H7 (cell line): ENCODE measurements around the gene SH2D2A. TPM values are rescaled to one million over a fixed set of nuclear protein-coding genes. Genes with fewer than 3 reads are reported as not detected.

ENCODE experiments used
- DNase-seq: peaks from one replicate; pipeline ENCODE4 v3.0.0; 2012
- H3K27me3 ChIP-seq: 2 replicates; pipeline ENCODE4 v1.6.0; 2011; ENCODE audit warnings: mild to moderate bottlenecking, low read length; ENCODE audit not compliant: control insufficient read depth, insufficient read depth
- H3K36me3 ChIP-seq: replicated peaks from 2 replicates; pipeline ENCODE4 v1.5.1; 2011; ENCODE audit warnings: low read length; ENCODE audit not compliant: control insufficient read depth, insufficient read depth
- H3K4me3 ChIP-seq: 2 replicates; pipeline ENCODE4 v1.5.1; 2011; ENCODE audit warnings: low read depth, mild to moderate bottlenecking, control low read depth, low read length, moderate library complexity; ENCODE audit not compliant: insufficient read depth
- total RNA-seq: library from RNA; depleted of rRNA; stranded (reverse); fragments of >200 nt; shearing (Covaris generic); gene quantifications from 2 replicates; pipeline ENCODE4 v1.2.3, GENCODE V29; 2014

The SH2D2A gene
- total RNA-seq, 1 experiment from 2014 or later = 8.4 TPM

DNA sequence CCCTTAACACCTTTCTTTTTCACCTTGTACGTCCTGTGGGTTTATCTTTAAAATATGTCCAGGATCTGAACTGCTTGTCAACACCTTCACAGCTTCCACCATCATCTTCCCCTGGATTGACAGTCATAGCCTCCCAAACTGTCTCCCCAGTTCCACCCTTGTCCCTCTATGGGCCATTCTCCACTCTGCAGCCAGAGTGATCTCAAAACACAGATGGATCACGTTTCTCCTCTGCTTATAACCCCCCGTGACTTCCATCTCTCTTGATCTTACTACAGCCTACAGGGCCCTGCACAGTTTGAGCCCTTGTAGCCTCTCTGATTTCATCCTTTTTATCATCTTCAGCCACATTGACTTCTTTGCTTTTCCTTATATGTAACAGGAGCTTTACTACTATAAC lies 38.0 kb upstream of the SH2D2A start:
- no peaks in the 10 kb centered on the region for H3K36me3 ChIP-seq
- H3K4me3 ChIP-seq = no peak overlapping the region
- peaks cover 76% of the 10 kb centered on the region for H3K27me3 ChIP-seq
- DNase-seq = no peak

DNA sequence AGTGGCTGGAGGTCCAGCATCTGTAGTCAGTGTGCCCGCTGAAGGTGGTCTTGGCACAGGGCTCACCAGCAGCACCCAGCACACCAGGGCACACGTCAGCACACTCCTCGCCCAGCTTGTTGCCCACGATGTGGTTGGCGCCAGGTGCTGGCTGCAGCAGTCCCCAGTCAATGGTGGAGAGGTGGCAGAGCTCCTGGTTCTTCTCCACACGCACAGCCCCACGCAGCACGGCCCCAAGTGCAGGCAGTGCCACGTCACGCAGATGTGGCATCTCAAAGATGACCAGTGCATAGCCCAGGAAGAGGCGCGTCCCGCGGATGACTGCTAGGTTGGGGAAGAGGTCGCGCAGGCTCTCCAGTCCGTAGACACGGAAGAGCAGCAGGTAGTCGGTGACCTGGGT lies 37.1 kb upstream of the SH2D2A start:
- peak; percentile 37 for DNase-seq
- H3K4me3 ChIP-seq = no peak overlapping the region
- H3K36me3 ChIP-seq = no peaks in the 10 kb centered on the region
- H3K27me3 ChIP-seq = peaks cover 76% of the 10 kb centered on the region

DNA sequence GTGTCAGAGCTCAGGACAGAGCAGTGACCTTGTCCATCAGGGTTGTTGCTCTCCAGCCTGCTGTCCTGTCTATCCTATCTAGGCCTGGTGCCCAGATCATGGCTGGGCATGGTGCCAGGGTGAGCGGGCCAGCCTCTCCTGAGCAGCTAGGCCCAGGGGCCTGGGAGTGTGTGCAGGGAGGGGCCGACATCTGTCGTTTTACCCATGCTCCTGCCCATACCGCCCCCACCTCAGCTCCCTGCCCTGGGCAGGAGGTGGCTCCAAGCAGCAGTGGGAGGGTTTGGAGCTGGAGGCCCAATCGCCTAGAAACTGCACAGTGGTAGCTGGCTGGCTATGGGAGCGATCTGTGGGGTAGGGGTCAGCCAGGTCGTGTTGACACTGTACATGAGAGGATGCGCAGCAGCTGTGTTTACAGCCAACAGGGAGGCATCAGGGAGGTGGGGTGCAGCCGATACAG lies 35.8 kb upstream of the SH2D2A start:
- H3K36me3 ChIP-seq = no peaks in the 10 kb centered on the region
- peak; percentile 46 for DNase-seq
- no peak overlapping the region for H3K4me3 ChIP-seq
- H3K27me3 ChIP-seq = peaks cover 76% of the 10 kb centered on the region

DNA sequence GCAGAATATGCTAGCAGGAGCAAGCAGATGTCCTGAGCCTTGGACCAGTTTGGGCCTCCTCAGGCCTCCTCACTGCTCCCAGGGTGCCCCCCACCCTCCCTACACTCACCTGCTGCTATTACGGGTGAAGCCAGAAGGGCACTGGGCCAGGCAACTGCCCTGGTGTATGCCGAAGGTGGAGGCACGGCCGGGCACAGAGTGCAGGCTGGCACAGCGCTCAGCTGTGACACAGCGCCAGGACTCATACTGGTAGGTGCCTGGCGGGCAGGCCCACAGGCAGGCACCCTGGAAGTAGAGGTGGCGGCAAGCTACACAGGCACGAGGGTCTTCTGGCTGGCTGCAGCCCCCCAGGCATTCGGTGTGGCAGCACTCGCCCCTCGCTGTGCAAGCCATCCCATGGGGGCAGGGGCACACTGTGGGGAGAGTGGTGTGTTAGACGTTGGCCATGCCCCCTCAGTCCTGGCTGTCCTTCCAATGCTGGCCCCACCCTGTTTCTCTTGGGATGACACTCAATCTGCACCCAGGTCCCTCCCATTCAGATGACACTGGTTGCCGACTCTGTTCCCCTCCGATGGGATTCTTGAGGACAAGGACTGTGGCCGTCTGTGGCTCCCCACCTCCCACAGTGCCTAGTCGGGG lies 35.2 kb upstream of the SH2D2A start:
- no peak overlapping the region for H3K4me3 ChIP-seq
- no peaks in the 10 kb centered on the region for H3K36me3 ChIP-seq
- H3K27me3 ChIP-seq = peaks cover 76% of the 10 kb centered on the region
- DNase-seq = peak; percentile 49

DNA sequence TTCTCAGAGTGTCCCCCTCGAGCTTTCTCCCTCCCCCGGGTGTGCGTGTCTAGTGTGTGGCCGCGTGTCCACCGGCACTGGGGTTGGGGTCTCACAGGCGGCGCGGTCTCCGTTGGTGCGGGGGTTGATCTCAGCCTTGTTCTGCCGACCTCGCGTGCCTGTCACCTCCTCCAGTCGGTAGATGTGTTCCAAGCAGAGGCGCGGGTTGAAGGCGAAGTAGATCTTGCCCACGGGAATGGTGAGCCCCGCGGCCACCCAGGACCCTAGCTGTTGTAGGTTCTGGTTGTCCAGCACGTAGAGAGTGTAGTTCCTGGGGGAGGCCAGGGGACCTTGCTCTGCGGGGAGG lies 32.5 kb upstream of the SH2D2A start:
- DNase-seq = peak; percentile 77
- no peaks in the 10 kb centered on the region for H3K36me3 ChIP-seq
- H3K27me3 ChIP-seq = peaks cover 88% of the 10 kb centered on the region
- peak overlapping the region; percentile 32 for H3K4me3 ChIP-seq

DNA sequence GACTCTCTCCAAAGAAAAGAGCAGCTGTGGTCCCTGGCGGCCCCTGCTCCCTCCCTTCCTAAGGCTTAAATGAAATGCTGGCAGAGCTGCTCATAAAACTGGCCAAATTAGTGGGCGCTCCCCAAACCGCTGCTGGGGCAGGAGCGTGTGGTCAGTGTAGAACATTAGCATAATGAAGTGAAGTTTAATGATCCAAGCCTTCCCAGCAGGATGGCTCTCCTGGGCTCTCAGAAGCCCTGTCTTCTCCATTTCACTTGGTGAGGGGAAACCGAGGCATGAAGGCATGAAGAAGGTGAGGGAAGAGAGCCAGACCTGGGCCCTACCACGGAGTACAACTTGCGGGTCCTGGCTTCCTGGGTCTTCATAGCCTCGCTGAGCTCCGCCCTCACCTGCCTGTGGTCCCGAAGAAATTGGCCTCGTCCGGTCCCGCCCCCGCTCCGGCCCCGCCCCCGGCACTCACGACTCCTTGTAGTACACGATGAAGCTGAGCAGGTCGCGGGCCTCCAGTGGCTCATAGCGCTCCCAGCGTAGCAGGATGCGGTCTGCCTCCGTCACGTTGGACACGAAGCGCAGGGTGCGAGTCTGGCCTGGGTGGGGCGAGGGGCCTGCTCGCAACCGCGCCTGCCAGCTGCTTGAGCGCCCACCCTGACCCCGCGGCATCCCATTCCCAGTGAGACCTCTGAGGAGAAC lies 32.0 kb upstream of the SH2D2A start:
- peak; percentile 93 for DNase-seq
- H3K36me3 ChIP-seq = no peaks in the 10 kb centered on the region
- peaks cover 88% of the 10 kb centered on the region for H3K27me3 ChIP-seq
- peak overlapping the region; percentile 32 for H3K4me3 ChIP-seq

DNA sequence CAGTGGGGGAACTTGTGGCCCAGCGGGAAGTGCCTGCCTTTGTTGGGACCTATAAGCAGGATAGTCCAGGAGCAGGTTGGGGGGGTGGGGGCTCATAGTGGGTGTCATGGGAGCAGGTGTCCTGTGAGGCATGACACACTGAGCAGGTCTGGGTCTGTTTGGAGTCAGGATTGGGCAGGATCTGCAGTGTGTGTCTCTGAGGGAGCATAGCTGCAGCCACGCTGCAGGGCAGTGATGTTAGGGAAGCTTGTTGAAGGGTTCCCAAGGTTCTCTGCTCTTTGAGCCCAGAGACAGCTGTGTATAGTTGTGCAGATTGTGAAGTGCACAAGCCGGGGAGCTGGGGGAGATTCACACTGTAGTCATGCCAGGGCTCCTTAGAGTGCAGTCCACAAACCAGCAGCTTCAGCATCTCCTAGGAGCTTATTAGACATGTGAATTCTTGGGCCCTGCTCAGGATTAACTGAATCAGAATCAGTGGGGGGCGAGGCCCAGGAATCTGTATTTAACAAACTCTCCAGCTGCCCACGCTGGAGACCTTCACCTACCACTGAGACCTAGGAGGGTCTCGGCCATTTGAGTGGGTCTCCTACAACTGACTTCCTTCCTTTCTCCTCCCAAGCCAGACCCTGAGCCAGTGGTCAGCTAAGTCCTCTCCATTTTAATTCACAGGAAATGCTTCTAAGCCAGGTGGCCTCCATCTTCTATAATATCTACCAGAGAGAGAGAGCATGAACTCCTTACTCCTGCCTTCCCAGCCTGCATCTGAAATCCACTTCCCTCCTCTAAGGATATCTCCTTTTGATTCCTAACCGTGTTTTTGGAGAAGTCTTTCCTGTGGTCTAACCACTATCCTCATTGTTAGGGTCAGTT lies 31.2 kb upstream of the SH2D2A start:
- Histone ChIP-seq H3K36me3 (no peaks in the 10 kb centered on the region), H3K27me3 (peaks cover 91% of the 10 kb centered on the region), H3K4me3 (no peak overlapping the region; the same call in 1 of the 2 replicates)
- DNase-seq = peak; percentile 29

DNA sequence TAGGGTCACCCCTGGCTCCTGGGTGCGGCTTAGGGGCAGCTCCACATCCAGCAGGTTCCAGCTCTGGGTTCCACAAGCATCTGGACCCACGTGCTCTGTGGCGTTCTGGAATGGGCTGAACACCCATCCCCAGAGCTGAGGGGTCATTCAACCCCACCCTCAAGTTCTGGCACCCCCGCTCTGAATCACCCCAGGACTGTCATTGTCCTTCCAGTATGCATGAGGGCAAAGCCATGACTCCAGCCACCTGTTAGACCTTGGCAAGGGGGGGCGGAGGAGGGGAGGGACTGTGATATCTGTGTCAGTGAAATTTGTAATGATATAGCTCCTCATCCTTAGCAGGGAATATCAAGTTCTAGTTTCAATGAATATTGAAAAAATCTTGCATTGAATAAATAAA lies 30.0 kb upstream of the SH2D2A start:
- Histone ChIP-seq H3K36me3 (no peaks in the 10 kb centered on the region), H3K4me3 (no peak overlapping the region), H3K27me3 (peaks cover 95% of the 10 kb centered on the region)
- peak; percentile 24 for DNase-seq

DNA sequence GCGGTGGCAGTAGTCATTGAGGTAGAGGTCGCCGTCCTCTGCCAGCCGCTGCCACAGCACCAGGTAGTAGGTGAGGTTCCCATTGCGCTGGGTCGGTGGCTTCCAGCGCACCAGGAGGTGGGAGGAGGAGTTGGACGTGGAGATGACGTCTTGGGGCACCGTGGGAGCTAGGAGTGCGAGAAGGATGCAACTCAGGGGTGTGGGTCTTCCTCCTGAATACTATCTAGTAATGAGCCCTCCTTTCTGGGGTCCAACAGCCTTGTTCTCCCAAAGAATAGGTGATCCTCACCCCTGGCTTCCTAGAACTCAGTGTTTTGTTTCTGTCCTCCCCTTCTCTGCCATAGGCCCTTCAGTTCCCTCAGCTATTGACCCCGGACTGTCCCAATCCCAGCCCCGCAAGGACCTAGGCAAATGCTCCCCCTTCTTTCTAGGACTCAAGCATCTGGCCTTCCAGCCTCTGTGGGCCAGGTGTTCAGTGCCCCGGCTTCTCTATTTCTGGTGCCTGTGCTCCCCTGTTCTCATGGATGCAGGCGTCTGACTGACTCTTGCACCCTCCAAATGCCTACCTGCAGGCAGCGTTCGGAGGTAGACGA lies 29.4 kb upstream of the SH2D2A start:
- H3K27me3 ChIP-seq = peaks cover 92% of the 10 kb centered on the region
- H3K36me3 ChIP-seq = no peaks in the 10 kb centered on the region
- DNase-seq = no peak
- H3K4me3 ChIP-seq = no peak overlapping the region

DNA sequence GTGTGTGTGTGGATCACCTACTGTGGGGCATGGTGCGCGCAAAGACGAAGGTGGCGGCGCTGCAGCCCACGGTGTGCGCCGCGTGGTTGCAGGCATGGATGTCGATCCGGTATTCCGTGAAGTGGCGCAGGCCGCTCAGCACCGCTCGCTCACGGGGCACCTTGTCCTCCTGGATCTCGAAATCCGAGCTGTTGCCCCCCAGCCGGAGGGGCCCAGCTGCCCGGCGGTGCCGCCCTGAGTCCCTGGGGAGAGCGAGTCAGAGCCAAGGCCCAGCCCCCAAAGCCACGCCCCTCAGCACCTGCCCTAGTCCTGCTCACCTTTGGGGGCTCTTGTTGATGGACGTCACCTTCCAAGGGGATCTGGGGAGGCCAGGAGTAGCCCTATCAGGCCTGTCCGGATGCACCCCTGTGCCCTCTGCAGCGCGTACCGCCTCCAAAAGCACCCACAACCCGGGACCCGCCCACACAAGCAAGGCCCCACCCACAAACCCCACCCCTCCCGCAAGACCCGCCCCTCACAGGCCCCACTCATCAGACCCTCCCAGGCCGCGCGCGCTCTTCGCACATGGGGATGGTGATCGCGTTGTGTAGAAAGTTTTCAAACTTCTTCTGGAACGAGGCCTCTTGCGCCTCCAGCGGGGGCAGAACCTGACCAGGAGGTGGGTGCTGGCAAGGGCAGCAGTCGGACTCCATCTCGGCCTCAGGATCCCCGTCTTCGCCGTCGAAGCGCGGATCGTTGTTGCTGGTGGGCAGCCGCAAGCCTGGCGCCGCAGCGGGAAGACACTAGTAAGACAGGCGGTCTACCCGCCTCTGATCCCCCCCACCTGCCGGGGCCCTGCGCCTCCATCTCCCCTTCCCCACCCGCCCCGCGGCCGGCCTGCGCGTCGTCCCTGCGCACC lies 28.7 kb upstream of the SH2D2A start:
- peak; percentile 95 for DNase-seq
- Histone ChIP-seq H3K4me3 (peak overlapping the region; percentile 39), H3K27me3 (peaks cover 87% of the 10 kb centered on the region), H3K36me3 (no peaks in the 10 kb centered on the region)

DNA sequence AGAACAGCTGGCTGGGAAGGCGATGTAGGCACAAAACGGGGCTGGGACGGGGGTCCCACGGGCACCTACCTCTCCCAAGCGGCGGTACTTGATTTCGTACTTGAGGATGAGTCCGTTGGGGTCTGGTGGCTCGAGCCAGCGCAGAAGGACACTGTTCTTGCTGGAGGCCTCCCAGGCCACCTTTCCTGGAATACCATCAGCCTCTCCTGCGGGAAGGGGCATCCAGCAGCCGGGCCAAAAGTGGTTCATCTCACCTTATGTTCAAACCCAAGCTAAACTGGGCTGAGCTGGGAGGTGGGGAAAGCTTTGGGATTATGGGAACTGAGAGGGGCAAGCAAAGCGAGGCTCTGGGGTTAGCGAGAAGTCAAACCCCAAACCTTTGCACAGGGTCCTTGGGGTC lies 28.0 kb upstream of the SH2D2A start:
- Histone ChIP-seq H3K4me3 (peak overlapping the region; percentile 39; the same call in 1 of the 2 replicates), H3K27me3 (peaks cover 86% of the 10 kb centered on the region)

DNA sequence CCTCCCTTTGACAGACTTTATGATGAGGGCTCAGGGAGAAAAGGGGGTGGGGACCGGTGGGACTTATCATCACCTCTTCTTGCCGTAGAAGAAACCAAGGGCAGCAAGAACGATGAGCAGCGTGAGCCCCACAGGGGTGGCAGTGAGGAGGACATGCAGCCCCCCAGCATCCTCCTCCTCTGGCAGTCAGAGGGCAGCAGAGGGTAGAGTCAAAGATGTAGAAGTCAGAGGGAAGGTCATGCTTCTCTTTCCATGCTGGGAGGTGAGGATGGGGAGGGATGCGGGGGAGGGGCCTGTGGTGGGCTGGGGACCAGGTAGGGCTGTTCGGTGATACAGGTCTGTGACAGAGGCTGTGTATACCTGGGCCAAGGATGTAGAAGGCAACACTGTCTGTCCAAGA lies 27.5 kb upstream of the SH2D2A start:
- no peak overlapping the region for H3K4me3 ChIP-seq
- no peaks in the 10 kb centered on the region for H3K36me3 ChIP-seq
- H3K27me3 ChIP-seq = peaks cover 85% of the 10 kb centered on the region
- peak; percentile 83 for DNase-seq

More for the DNA sequence above, 28.0 kb upstream of the SH2D2A start:
- H3K36me3 ChIP-seq = no peaks in the 10 kb centered on the region
- peak; percentile 53 for DNase-seq

DNA sequence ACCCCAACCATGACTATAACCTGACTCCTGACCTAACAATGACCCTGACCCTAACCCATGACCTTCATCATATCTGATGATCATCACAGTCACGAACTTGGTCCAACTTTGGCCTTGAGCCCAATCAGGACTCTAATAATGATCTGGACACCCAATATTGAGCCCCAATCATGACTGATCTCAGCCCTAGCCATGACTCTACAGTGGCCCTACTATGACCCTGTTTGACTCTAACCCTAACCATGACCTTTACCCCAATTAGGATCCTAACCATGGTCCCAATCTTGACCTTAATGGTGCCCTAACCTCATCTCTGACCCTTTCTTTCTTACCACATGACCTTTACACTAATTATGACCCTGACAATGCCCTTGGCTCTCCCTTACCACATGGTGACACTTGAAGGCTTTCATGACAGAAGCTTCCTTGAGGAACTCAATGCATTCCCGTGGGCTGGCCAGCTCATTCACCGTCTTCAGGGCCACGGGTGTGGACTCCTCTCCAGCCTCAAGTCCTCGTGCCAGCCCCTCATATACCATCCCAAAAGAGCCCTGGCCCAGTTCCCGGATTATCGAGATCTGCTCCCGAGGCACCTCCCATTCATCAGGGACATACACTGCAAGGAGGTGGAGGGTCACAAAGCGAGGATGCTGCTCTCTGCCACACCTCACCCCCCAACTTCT lies 26.1 kb upstream of the SH2D2A start:
- H3K36me3 ChIP-seq = no peaks in the 10 kb centered on the region
- DNase-seq = no peak
- peaks cover 76% of the 10 kb centered on the region for H3K27me3 ChIP-seq
- no peak overlapping the region for H3K4me3 ChIP-seq
